Measurements from ENCODE around the gene OR2AE1. TPM values are rescaled to one million over a fixed set of nuclear protein-coding genes. Genes with fewer than 3 reads are reported as not detected.
"Not testable (repeated sequence)": the region's sequence is repeated elsewhere in the genome, so short reads cannot be mapped to it uniquely, and the experiment has no call there.

OR2AE1 gene
- total RNA-seq, 2 experiments from 2014 or later, result 0.47 TPM; not detected in 1

DNA sequence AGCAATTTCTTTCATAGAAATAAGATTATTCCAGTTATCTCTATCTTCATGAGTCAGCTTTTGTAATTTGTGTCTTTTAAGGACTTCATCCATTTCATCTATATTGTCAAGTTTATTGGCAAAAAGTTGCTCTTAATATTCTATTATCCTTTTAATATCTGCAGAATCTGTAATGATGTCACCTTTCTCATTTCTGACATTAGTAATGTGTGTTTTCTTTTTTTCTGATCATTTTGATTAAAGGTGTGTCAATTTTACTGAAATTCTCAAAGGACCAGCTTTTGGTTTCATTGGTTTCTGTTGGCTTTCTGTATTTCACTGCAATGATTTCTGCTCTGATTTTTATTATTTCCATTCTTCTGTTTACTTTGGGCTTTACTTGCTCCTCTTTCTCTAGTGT, 17.9 kb upstream of the OR2AE1 start:
- no peak for DNase-seq
- H3K27me3 Mint-ChIP-seq, result no peaks in the 10 kb centered on the region
- CTCF ChIA-PET, result interaction anchor here (0.9 to 1.0 kb wide), 2 partner anchors 14 to 19 kb away, joined by 3 read pairs; no protein-coding TSS in a partner anchor
- H3K9me3 Mint-ChIP-seq (ENCODE audit: low read depth), result no peaks in the 10 kb centered on the region
- peaks cover 16% of the 10 kb centered on the region for H3K4me1 Mint-ChIP-seq
- H3K27ac Mint-ChIP-seq, result no peak overlapping the region
- H3K36me3 Mint-ChIP-seq, result peaks cover 50% of the 10 kb centered on the region
- ATAC-seq, result no peak
- H3K4me3 Mint-ChIP-seq, result no peak overlapping the region

- H3K4me1 Mint-ChIP-seq, result peaks cover 9% of the 10 kb centered on the region
- no peak for ATAC-seq
- DNase-seq, result no peak
- no peak overlapping the region for H3K27ac Mint-ChIP-seq
- no peak overlapping the region for H3K4me3 Mint-ChIP-seq
- peaks cover 48% of the 10 kb centered on the region for H3K36me3 Mint-ChIP-seq
- H3K27me3 Mint-ChIP-seq, result no peaks in the 10 kb centered on the region
- no peaks in the 10 kb centered on the region for H3K9me3 Mint-ChIP-seq (ENCODE audit: low read depth)
- CTCF ChIA-PET, result no interaction called here
Observed at GRCh38 chr7:99893280-99893679, 16.4 kb upstream of the OR2AE1 start.

DNA sequence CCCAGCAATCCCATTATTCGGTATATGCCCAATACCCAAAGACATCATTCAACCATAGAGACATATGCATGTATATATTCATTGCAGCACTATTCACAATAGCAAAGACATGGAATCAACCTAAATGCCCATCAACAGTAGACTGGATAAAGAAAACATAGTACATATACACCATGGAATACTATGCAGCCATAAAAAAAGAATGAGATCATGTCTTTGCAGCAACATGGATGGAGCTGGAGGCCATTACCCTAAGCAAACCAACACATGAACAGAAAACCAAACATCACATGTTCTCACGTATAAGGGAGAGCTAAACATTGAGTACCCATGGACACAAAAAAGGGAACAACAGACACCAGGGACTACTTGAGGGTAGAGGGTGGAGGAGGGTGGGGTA, 13.5 kb upstream of the OR2AE1 start:
- DNase-seq; H3K4me3 Mint-ChIP-seq; ATAC-seq; H3K4me1 Mint-ChIP-seq; H3K9me3 Mint-ChIP-seq (ENCODE audit: low read depth); H3K27me3 Mint-ChIP-seq; CTCF ChIA-PET; H3K27ac Mint-ChIP-seq: not testable (repeated sequence)
- H3K36me3 Mint-ChIP-seq, result peaks cover 46% of the 10 kb centered on the region

DNA sequence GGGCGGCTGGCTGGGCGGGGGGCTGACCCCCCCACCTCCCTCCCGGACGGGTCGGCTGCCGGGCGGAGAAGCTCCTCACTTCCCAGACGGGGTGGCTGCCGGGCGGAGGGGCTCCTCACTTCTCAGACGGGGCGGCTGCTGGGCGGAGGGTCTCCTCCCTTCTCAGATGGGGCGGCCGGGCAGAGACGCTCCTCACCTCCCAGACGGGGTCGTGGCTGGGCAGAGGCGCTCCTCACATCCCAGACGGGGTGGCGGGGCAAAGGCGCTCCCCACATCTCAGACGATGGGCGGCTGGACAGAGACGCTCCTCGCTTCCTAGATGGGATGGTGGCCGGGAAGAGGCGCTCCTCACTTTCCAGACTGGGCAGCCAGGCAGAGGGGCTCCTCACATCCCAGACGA, 11.5 kb upstream of the OR2AE1 start:
- DNase-seq; H3K9me3 Mint-ChIP-seq (ENCODE audit: low read depth); ATAC-seq; H3K4me3 Mint-ChIP-seq; H3K4me1 Mint-ChIP-seq; H3K27ac Mint-ChIP-seq; CTCF ChIA-PET; H3K27me3 Mint-ChIP-seq: not testable (repeated sequence)
- H3K36me3 Mint-ChIP-seq, result peaks cover 51% of the 10 kb centered on the region

DNA sequence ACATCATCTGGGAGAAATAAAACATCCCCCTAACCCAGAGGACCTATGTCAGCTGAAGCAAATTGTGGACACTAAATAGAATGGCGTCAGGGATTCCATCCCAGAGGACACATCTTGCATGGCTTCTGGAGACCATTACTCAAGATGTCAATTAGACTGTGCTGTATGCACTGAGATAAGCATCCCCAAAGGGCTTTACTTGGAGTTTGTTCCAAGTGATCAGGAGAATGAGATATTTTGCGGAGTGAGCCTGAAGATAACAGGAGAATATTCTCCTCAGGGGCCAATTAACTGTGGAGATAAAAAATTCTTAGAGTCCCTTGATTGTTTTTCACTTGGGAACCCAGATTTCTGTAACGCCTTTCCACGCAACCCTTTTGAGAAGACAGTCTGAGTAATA, 4.5 kb upstream of the OR2AE1 start:
- CTCF ChIA-PET, result no interaction called here

GRCh38 chr7:99876491-99876890, 342 bp downstream of the OR2AE1 start:
- H3K4me3 Mint-ChIP-seq, result no peak overlapping the region
- no peaks in the 10 kb centered on the region for H3K4me1 Mint-ChIP-seq
- H3K9me3 Mint-ChIP-seq (ENCODE audit: low read depth), result no peaks in the 10 kb centered on the region
- CTCF ChIA-PET, result interaction anchor here (1.0 kb wide), 1 partner anchor 19 kb away, joined by 3 read pairs; no protein-coding TSS in a partner anchor
- no peak for ATAC-seq
- H3K36me3 Mint-ChIP-seq, result no peaks in the 10 kb centered on the region
- DNase-seq, result no peak
- H3K27ac Mint-ChIP-seq, result no peak overlapping the region
- no peaks in the 10 kb centered on the region for H3K27me3 Mint-ChIP-seq

More for the DNA sequence above, 4.5 kb upstream of the OR2AE1 start:
- no peak for ATAC-seq
- Mint-ChIP-seq H3K36me3 (peaks cover 12% of the 10 kb centered on the region), H3K27ac (no peak overlapping the region), H3K4me1 (no peaks in the 10 kb centered on the region), H3K4me3 (no peak overlapping the region), H3K9me3 (ENCODE audit: low read depth) (peaks cover 3% of the 10 kb centered on the region), H3K27me3 (no peaks in the 10 kb centered on the region)
- DNase-seq, result no peak

- H3K27me3 Mint-ChIP-seq, result peaks cover 47% of the 10 kb centered on the region
- CTCF ChIA-PET, result no interaction called here
- no peaks in the 10 kb centered on the region for H3K4me1 Mint-ChIP-seq
- H3K9me3 Mint-ChIP-seq (ENCODE audit: low read depth), result no peaks in the 10 kb centered on the region
- H3K27ac Mint-ChIP-seq, result no peak overlapping the region
- H3K36me3 Mint-ChIP-seq, result no peaks in the 10 kb centered on the region
- DNase-seq (no peak), ATAC-seq (no peak)
- H3K4me3 Mint-ChIP-seq, result no peak overlapping the region
Observed at GRCh38 chr7:99868246-99868645, 8.6 kb downstream of the OR2AE1 start.

- not testable (repeated sequence) for H3K27ac Mint-ChIP-seq, ATAC-seq
Observed at GRCh38 chr7:99867477-99867876, 9.4 kb downstream of the OR2AE1 start.

DNA sequence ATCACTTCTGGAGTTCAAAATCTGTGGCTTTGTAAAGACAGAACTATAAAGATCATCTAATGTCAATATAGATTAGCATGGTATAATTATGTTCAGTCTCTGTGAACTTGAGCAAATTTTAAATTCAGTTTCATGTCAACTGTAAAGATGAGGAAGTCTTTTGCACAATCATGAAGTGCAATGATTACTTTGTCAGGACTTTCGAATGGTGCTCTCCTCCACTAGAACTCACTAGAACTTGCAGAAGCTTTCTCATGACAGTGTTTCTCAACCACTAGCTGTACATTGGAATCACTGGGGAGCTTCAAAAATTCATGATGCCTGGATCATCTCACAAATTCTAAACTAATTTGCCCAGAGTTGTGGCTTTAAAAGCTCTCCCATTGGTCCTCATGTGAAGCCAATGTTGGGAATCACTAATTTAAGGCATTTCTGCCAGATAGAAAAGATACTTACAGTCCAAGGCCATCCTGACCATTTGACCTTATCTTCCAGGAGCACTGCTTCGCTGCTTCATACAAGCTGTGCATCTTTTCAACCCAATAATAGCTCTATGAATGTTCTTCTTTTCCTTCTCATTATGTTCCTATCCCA, 12.9 kb downstream of the OR2AE1 start:
- Mint-ChIP-seq H3K27me3 (peaks cover 46% of the 10 kb centered on the region), H3K36me3 (no peaks in the 10 kb centered on the region), H3K9me3 (ENCODE audit: low read depth) (no peaks in the 10 kb centered on the region), H3K27ac (no peak overlapping the region), H3K4me1 (no peaks in the 10 kb centered on the region), H3K4me3 (no peak overlapping the region)
- CTCF ChIA-PET, result no interaction called here
- ATAC-seq (no peak), DNase-seq (no peak)

More at GRCh38 chr7:99867477-99867876, 9.4 kb downstream of the OR2AE1 start:
- H3K4me3 Mint-ChIP-seq; H3K9me3 Mint-ChIP-seq (ENCODE audit: low read depth); H3K4me1 Mint-ChIP-seq; H3K36me3 Mint-ChIP-seq; CTCF ChIA-PET; DNase-seq: not testable (repeated sequence)
- peaks cover 51% of the 10 kb centered on the region for H3K27me3 Mint-ChIP-seq

- H3K9me3 Mint-ChIP-seq (ENCODE audit: low read depth), result no peaks in the 10 kb centered on the region
- CTCF ChIA-PET, result no interaction called here
- H3K36me3 Mint-ChIP-seq, result no peaks in the 10 kb centered on the region
- H3K4me3 Mint-ChIP-seq, result no peak overlapping the region
- ATAC-seq, result no peak
- H3K27ac Mint-ChIP-seq, result no peak overlapping the region
- H3K27me3 Mint-ChIP-seq, result peaks cover 31% of the 10 kb centered on the region
- no peak for DNase-seq
- H3K4me1 Mint-ChIP-seq, result no peaks in the 10 kb centered on the region
Observed at GRCh38 chr7:99860281-99861127, 16.3 kb downstream of the OR2AE1 start.

GRCh38 chr7:99855236-99855635, 21.6 kb downstream of the OR2AE1 start:
- H3K27ac Mint-ChIP-seq, result no peak overlapping the region
- no peaks in the 10 kb centered on the region for H3K9me3 Mint-ChIP-seq (ENCODE audit: low read depth)
- ATAC-seq (no peak), DNase-seq (no peak)
- no peaks in the 10 kb centered on the region for H3K4me1 Mint-ChIP-seq
- H3K36me3 Mint-ChIP-seq, result no peaks in the 10 kb centered on the region
- H3K27me3 Mint-ChIP-seq, result peaks cover 32% of the 10 kb centered on the region
- no peak overlapping the region for H3K4me3 Mint-ChIP-seq
- CTCF ChIA-PET, result no interaction called here

DNA sequence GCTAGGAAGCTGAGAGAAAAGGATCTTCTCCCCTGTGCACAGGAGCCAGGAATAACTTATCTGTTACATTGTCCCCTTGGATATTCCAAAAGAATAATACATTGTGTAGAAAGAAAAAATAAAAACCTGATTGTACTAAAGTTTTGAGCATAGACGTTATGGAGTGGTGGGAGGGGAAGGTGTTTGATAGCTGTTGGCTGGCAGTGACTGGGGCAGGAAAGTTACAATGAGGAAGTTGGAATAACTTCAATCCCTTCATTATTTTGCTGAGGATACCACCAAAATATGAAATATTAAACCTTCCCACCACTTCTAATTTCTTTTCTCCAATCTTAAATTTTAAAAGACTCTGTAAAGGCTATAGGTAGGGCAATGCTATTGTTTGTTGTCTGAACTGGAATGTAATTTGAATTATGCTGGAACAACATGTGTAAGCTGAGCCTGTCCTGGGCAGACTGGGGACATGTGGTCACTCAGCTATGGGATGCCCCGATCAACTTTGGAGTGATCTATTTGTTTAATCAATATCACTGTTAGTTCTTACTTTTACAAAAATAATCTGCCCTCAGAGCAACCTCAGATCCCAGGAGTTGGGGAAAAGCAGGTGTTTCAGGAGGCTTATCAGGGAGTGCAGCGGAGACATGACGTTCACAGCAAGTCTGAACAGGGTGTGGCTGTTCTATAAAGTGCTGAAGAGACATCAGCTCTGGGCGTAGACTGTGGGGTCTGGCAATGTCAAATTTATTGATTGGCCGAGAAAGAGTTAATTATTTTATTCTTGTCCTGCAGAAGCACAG, 28.2 kb downstream of the OR2AE1 start:
- DNase-seq (no peak), ATAC-seq (no peak)
- no peaks in the 10 kb centered on the region for H3K4me1 Mint-ChIP-seq
- H3K4me3 Mint-ChIP-seq, result no peak overlapping the region
- no peaks in the 10 kb centered on the region for H3K9me3 Mint-ChIP-seq (ENCODE audit: low read depth)
- no peak overlapping the region for H3K27ac Mint-ChIP-seq
- CTCF ChIA-PET, result no interaction called here
- H3K36me3 Mint-ChIP-seq, result no peaks in the 10 kb centered on the region
- peaks cover 28% of the 10 kb centered on the region for H3K27me3 Mint-ChIP-seq

- H3K27ac Mint-ChIP-seq, result no peak overlapping the region
Observed at GRCh38 chr7:99844328-99844727, 32.5 kb downstream of the OR2AE1 start.

More at GRCh38 chr7:99844328-99844727, 32.5 kb downstream of the OR2AE1 start:
- peaks cover 3% of the 10 kb centered on the region for H3K4me1 Mint-ChIP-seq
- CTCF ChIA-PET, result no interaction called here
- H3K9me3 Mint-ChIP-seq (ENCODE audit: low read depth), result no peaks in the 10 kb centered on the region
- DNase-seq, result no peak
- H3K4me3 Mint-ChIP-seq, result no peak overlapping the region
- H3K36me3 Mint-ChIP-seq, result no peaks in the 10 kb centered on the region
- ATAC-seq, result no peak
- H3K27me3 Mint-ChIP-seq, result peaks cover 31% of the 10 kb centered on the region

Measured in activated CD8-positive, alpha-beta memory T cell treated with anti-CD3 and anti-CD28 coated beads, Interleukin-2, amount 10 ng/mL, durations not matched to agents 7 days and 5 days (primary cell).